Subcutaneous adipose tissue (tissue), 4 donors: Measurements from ENCODE around the gene GLIS1. TPM values are rescaled to one million over a fixed set of nuclear protein-coding genes. Genes with fewer than 3 reads are reported as not detected.

Experiments used
- total RNA-seq, 4 donors: library from RNA; depleted of rRNA; stranded (reverse); fragments of >200 nt; gene quantifications; one replicate each; pipeline ENCODE4 v1.1.0, GENCODE V29; 2016
- TF ChIP-seq, protein P1 (sequence below): fragments of 450-650 bp; IDR thresholded peaks from one replicate; pipeline ENCODE4 v1.5.1; 2016; ENCODE audit warnings: low read depth, mild to moderate bottlenecking, control low read depth, antibody characterized with exemption, moderate library complexity

Gene GLIS1
- total RNA-seq, 4 donors from 2014 or later: 0.17 to 3.6 TPM; not detected in 2

DNA sequence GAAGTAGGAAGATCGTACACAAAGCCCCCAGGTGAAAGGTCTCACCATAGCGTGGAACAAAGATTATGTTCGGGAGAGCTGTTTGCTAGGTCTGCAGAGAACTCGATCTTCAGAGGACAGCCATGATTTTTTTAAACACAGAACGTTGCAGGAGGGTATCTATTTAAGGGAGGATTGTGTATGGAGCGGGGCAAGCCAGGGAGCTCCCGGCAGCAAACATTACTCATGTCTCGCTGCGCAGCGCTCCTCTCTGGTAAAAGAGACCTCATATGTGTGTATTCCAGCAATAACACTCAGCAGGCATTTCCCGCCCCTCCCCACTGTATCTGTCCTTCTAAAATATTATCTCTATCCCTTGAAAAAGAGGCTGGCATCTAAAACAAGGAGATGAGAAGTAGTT is 2.7 kb downstream of the GLIS1 start:
- TF ChIP-seq, protein P1, sequence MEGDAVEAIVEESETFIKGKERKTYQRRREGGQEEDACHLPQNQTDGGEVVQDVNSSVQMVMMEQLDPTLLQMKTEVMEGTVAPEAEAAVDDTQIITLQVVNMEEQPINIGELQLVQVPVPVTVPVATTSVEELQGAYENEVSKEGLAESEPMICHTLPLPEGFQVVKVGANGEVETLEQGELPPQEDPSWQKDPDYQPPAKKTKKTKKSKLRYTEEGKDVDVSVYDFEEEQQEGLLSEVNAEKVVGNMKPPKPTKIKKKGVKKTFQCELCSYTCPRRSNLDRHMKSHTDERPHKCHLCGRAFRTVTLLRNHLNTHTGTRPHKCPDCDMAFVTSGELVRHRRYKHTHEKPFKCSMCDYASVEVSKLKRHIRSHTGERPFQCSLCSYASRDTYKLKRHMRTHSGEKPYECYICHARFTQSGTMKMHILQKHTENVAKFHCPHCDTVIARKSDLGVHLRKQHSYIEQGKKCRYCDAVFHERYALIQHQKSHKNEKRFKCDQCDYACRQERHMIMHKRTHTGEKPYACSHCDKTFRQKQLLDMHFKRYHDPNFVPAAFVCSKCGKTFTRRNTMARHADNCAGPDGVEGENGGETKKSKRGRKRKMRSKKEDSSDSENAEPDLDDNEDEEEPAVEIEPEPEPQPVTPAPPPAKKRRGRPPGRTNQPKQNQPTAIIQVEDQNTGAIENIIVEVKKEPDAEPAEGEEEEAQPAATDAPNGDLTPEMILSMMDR: no peak

DNA sequence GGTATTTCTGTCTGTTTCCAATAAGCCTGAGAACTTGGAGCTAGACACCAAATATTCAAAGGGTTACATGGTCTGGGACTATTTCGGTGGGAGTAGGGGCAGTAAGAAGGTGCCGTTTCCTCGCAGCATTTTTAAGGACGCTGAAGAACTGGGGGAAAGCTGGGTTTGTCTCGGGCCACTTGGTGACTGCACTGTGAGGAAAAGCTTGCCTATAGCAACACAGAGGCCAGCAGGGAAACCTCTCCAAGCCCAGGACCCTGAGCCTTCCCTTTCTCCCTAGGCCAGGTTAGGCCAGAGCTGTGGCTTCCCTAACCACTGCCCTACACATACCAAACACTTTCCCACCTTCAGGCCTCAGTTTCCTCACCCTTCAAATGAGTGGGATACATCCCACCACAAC is 3.3 kb downstream of the GLIS1 start:
- TF ChIP-seq, protein P1: no peak

DNA sequence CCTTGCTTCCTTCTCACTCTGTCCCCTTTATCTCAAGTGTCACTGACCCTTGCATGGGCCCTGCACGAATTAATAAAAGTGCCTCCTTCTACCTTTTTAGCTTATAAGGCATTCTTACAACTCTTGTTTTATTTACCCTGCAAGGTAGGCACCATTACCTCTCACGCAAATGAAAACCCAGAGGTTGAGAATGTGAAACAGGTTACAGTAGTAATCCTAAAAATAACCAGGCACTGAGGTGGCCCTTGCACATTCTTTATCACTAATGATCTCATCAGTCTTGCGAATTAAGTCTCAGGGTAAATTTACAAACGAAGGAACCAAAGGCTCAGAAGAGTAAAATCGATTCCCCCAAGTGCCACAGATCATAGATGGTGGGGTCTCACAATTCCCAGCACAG is 3.7 kb downstream of the GLIS1 start:
- TF ChIP-seq, protein P1: no peak

DNA sequence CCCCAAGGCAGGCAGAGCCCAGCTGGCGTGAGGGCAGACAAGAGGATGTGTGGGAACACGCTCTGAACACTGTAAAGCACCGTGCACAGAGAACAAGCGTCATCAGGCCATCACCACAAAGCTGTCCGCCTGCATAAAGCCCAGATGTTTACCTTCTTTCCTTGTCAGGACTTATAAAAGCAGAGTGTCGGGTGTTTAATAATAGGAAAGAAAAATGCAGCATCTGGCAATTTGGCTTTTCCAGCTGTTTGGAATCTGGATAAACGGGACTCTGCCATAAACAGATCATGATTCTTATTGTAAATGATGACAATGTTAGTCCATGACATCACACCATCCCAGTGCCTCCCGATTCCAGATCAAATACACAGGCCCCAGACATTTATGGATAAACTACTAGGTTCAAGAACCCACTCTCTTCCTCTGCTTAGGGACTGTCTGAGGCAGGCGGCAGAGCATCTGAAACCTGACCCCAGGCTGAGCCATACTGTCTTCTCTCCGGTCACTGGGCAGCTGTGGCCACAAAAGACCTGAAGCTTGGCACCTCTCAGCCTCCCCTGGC is 4.2 kb downstream of the GLIS1 start:
- TF ChIP-seq, protein P1: no peak

DNA sequence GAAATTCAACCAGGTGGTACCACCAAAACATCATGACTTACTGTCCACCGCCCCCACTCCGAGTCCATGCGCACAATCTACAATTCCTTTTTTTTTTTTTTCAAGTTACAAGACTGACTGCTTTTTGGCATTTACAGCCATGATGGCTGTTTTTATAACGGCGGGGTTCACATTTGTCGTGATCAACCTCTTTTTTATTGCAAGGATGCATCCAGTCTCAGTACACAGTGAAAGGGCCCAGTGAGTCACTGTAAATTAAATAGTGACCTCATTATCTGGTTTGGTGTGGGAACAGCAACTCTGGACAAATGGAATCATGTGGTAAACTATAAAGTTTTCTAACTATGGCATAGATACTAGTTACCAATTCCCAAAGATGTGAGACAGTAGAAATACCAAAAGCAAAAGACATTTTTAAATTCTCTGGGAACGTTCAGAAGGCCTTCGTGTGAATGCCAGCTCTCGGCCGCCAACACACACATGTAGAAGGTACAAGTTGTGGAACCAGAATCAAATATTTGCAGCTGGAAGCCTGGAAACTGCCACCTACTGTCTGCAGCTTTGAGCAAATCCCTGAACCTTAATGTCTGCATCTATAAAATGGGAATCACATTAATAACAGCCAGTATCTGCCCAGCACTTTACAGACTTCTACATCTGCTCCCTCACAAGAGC is 4.9 kb downstream of the GLIS1 start:
- TF ChIP-seq, protein P1: no peak

DNA sequence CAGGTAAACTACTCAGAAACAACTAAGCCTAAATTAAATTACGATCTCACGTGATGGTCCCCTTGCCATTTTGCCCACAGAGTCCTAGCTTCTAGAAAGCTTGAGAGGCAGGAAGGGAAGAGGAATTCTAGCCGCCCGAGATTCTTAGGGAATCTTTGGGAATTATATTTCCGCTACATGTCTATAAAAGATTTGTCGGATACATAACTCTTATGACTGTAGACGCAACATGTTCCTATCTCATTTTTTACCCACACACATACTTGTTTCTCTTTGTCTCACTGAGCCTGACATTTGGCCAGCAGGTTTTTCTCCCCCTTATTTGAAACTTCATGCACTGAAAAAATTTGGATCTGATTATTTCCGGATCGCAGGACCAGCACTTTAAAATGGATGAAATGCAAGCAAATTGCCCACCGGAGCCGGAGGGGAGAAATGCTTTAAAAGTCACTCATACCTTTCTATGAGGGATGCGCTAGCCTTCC is 5.5 kb downstream of the GLIS1 start:
- TF ChIP-seq, protein P1: no peak

DNA sequence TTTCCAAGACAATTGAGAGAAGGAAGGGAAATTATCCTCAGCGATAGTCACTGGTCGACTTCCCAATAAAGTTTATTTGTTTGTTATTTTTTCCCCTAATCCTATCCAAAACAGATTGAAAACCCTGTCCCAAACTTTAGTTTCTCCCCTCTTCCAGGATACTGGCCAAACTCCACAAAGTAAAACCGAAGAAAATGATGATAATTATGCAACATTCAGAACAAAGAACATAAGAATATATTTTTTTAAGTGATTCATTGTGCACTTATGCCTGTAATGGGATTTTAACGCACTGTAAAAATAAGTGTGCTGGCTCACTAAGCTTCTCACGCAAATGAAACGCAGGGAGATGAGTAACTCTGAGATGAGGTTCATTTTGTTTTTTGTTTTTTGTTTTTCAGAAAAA is 6.0 kb downstream of the GLIS1 start:
- TF ChIP-seq, protein P1: no peak
